Activated T-helper 1 cell treated with anti-CD3 and anti-CD28 coated beads, Interleukin-12 subunit alpha, Interleukin-12 subunit beta, Interleukin-2, Interleukin-4 antibody, amounts not matched to agents 30 ng/mL and 10 ng/mL and 1 ng/mL, durations not matched to agents 14 hours and 24 hours and 36 hours (primary cell): ENCODE measurements around the gene DOCK6. TPM values are rescaled to one million over a fixed set of nuclear protein-coding genes. Genes with fewer than 3 reads are reported as not detected.

Experiments used
- DNase-seq: peaks from one replicate; pipeline ENCODE4 v3.0.0; 2021; ENCODE audit warnings: low spot score
- H3K27ac Mint-ChIP-seq: one replicate; pipeline ENCODE4 v1.8.0; 2021; ENCODE audit warnings: mild to moderate bottlenecking, mixed read lengths
- H3K27me3 Mint-ChIP-seq: one replicate; pipeline ENCODE4 v1.8.0; 2022; ENCODE audit warnings: mild to moderate bottlenecking, moderate library complexity, mixed read lengths; ENCODE audit not compliant: insufficient read depth
- H3K36me3 Mint-ChIP-seq: one replicate; pipeline ENCODE4 v1.8.0; 2021; ENCODE audit warnings: low read depth, mixed read lengths
- H3K4me1 Mint-ChIP-seq: one replicate; pipeline ENCODE4 v1.8.0; 2021; ENCODE audit warnings: low read depth, mixed read lengths
- H3K4me3 Mint-ChIP-seq: one replicate; pipeline ENCODE4 v1.8.0; 2021; ENCODE audit warnings: mild to moderate bottlenecking, moderate library complexity, mixed read lengths
- H3K9me3 Mint-ChIP-seq: one replicate; pipeline ENCODE4 v1.8.0; 2021; ENCODE audit warnings: mixed read lengths
- intact Hi-C: fragments of 100-400 bp; cut with micrococcal nuclease; formaldehyde crosslinking; loops from one replicate; pipeline ENCODE4 v1.15.1; 2024
- total RNA-seq: library from RNA; stranded (reverse); gene quantifications from 2 replicates; pipeline ENCODE4 v1.2.3, GENCODE V29; 2022

The DOCK6 gene
- total RNA-seq, 1 donor from 2014 or later = 1.2 TPM

GRCh38 chr19:11238781-11239376 is 23.4 kb downstream of the DOCK6 start:
- Mint-ChIP-seq H3K4me3 (no peak overlapping the region), H3K27ac (no peak overlapping the region), H3K4me1 (no peaks in the 10 kb centered on the region), H3K36me3 (no peaks in the 10 kb centered on the region), H3K9me3 (peaks cover 5% of the 10 kb centered on the region), H3K27me3 (peaks cover 6% of the 10 kb centered on the region)
- intact Hi-C loops = no loop called here
- DNase-seq = no peak

- no peak overlapping the region for H3K27ac Mint-ChIP-seq
Measured at GRCh38 chr19:11238041-11238440, 24.3 kb downstream of the DOCK6 start.

GRCh38 chr19:11237321-11237720 is 25.0 kb downstream of the DOCK6 start:
- no peak for DNase-seq
- no peak overlapping the region for H3K4me3 Mint-ChIP-seq
- peaks cover 5% of the 10 kb centered on the region for H3K9me3 Mint-ChIP-seq
- intact Hi-C loops = no loop called here
- no peak overlapping the region for H3K27ac Mint-ChIP-seq
- no peaks in the 10 kb centered on the region for H3K27me3 Mint-ChIP-seq
- no peaks in the 10 kb centered on the region for H3K4me1 Mint-ChIP-seq
- H3K36me3 Mint-ChIP-seq = no peaks in the 10 kb centered on the region

More at GRCh38 chr19:11238041-11238440, 24.3 kb downstream of the DOCK6 start:
- H3K36me3 Mint-ChIP-seq = no peaks in the 10 kb centered on the region
- H3K27me3 Mint-ChIP-seq = peaks cover 3% of the 10 kb centered on the region
- intact Hi-C loops = no loop called here
- no peak for DNase-seq
- H3K4me1 Mint-ChIP-seq = no peaks in the 10 kb centered on the region
- H3K9me3 Mint-ChIP-seq = peaks cover 5% of the 10 kb centered on the region
- no peak overlapping the region for H3K4me3 Mint-ChIP-seq

- no peak overlapping the region for H3K4me3 Mint-ChIP-seq
- H3K27ac Mint-ChIP-seq = no peak overlapping the region
- DNase-seq = no peak
- peaks cover 5% of the 10 kb centered on the region for H3K9me3 Mint-ChIP-seq
- intact Hi-C loops = no loop called here
- H3K27me3 Mint-ChIP-seq = no peaks in the 10 kb centered on the region
- H3K36me3 Mint-ChIP-seq = no peaks in the 10 kb centered on the region
- H3K4me1 Mint-ChIP-seq = no peaks in the 10 kb centered on the region
Measured at GRCh38 chr19:11236324-11237301, 25.7 kb downstream of the DOCK6 start.

- H3K36me3 Mint-ChIP-seq = no peaks in the 10 kb centered on the region
- DNase-seq = no peak
- H3K27me3 Mint-ChIP-seq = no peaks in the 10 kb centered on the region
Measured at GRCh38 chr19:11234486-11235075, 27.7 kb downstream of the DOCK6 start.

GRCh38 chr19:11233073-11233472 is 29.3 kb downstream of the DOCK6 start:
- H3K36me3 Mint-ChIP-seq = no peaks in the 10 kb centered on the region
- no peaks in the 10 kb centered on the region for H3K9me3 Mint-ChIP-seq
- H3K4me1 Mint-ChIP-seq = no peaks in the 10 kb centered on the region
- no peak overlapping the region for H3K4me3 Mint-ChIP-seq
- intact Hi-C loops = no loop called here
- H3K27me3 Mint-ChIP-seq = no peaks in the 10 kb centered on the region
- no peak for DNase-seq
- H3K27ac Mint-ChIP-seq = no peak overlapping the region

More at GRCh38 chr19:11234486-11235075, 27.7 kb downstream of the DOCK6 start:
- peaks cover 5% of the 10 kb centered on the region for H3K9me3 Mint-ChIP-seq
- H3K27ac Mint-ChIP-seq = no peak overlapping the region
- no peaks in the 10 kb centered on the region for H3K4me1 Mint-ChIP-seq
- intact Hi-C loops = no loop called here
- H3K4me3 Mint-ChIP-seq = no peak overlapping the region

- no peak for DNase-seq
- Mint-ChIP-seq H3K4me3 (no peak overlapping the region), H3K36me3 (no peaks in the 10 kb centered on the region)
Measured at GRCh38 chr19:11232555-11232954, 29.8 kb downstream of the DOCK6 start.

GRCh38 chr19:11230621-11231386 is 31.5 kb downstream of the DOCK6 start:
- H3K9me3 Mint-ChIP-seq = no peaks in the 10 kb centered on the region
- DNase-seq = no peak
- H3K4me1 Mint-ChIP-seq = no peaks in the 10 kb centered on the region
- H3K4me3 Mint-ChIP-seq = no peak overlapping the region
- no peaks in the 10 kb centered on the region for H3K36me3 Mint-ChIP-seq
- intact Hi-C loops = no loop called here
- H3K27ac Mint-ChIP-seq = no peak overlapping the region
- H3K27me3 Mint-ChIP-seq = no peaks in the 10 kb centered on the region

More at GRCh38 chr19:11232555-11232954, 29.8 kb downstream of the DOCK6 start:
- no peaks in the 10 kb centered on the region for H3K27me3 Mint-ChIP-seq
- intact Hi-C loops = no loop called here
- no peaks in the 10 kb centered on the region for H3K4me1 Mint-ChIP-seq
- H3K9me3 Mint-ChIP-seq = no peaks in the 10 kb centered on the region
- H3K27ac Mint-ChIP-seq = no peak overlapping the region

GRCh38 chr19:11227195-11227886 is 35.0 kb downstream of the DOCK6 start:
- Mint-ChIP-seq H3K4me3 (no peak overlapping the region), H3K36me3 (no peaks in the 10 kb centered on the region), H3K4me1 (no peaks in the 10 kb centered on the region), H3K27ac (no peak overlapping the region), H3K9me3 (no peaks in the 10 kb centered on the region), H3K27me3 (no peaks in the 10 kb centered on the region)
- intact Hi-C loops = no loop called here
- no peak for DNase-seq

GRCh38 chr19:11226716-11227166 is 35.6 kb downstream of the DOCK6 start:
- Mint-ChIP-seq H3K4me3 (no peak overlapping the region), H3K27ac (no peak overlapping the region), H3K27me3 (no peaks in the 10 kb centered on the region), H3K36me3 (no peaks in the 10 kb centered on the region), H3K9me3 (peaks cover under 1% of the 10 kb centered on the region), H3K4me1 (no peaks in the 10 kb centered on the region)
- intact Hi-C loops = no loop called here
- no peak for DNase-seq

- intact Hi-C loops = no loop called here
- Mint-ChIP-seq H3K9me3 (peaks cover 10% of the 10 kb centered on the region), H3K4me3 (no peak overlapping the region), H3K4me1 (no peaks in the 10 kb centered on the region), H3K27ac (no peak overlapping the region), H3K36me3 (no peaks in the 10 kb centered on the region), H3K27me3 (no peaks in the 10 kb centered on the region)
- no peak for DNase-seq
Measured at GRCh38 chr19:11225815-11226214, 36.5 kb downstream of the DOCK6 start.

GRCh38 chr19:11225172-11225571 is 37.2 kb downstream of the DOCK6 start:
- no peak overlapping the region for H3K27ac Mint-ChIP-seq

More at GRCh38 chr19:11225172-11225571, 37.2 kb downstream of the DOCK6 start:
- no peaks in the 10 kb centered on the region for H3K4me1 Mint-ChIP-seq
- DNase-seq = no peak
- peaks cover 15% of the 10 kb centered on the region for H3K9me3 Mint-ChIP-seq
- H3K4me3 Mint-ChIP-seq = no peak overlapping the region
- intact Hi-C loops = no loop called here
- H3K27me3 Mint-ChIP-seq = peaks cover under 1% of the 10 kb centered on the region
- no peaks in the 10 kb centered on the region for H3K36me3 Mint-ChIP-seq
